H1 (cell line): ENCODE results near the gene FBXO28. TPM values are rescaled to one million over a fixed set of nuclear protein-coding genes. Genes with fewer than 3 reads are reported as not detected.

Experiments used
- BACH1 ChIP-seq: IDR thresholded peaks from 2 replicates; pipeline ENCODE4 v1.6.1; 2012; ENCODE audit warnings: low read length, improper control_type of control experiment
- CBX5 ChIP-seq: fragments of 300-800, 300-1000 bp; sonication (generic); IDR thresholded peaks from 2 replicates; pipeline ENCODE4 v1.7.1; 2016; ENCODE audit warnings: antibody characterized with exemption, low read length, low read depth
- CBX8 ChIP-seq: fragments of 300-800, 300-1000 bp; sonication (generic); IDR thresholded peaks from 2 replicates; pipeline ENCODE4 v1.7.1; 2016; ENCODE audit warnings: low read depth, low read length, borderline replicate concordance
- CEBPB ChIP-seq: IDR thresholded peaks from 2 replicates; pipeline ENCODE4 v1.6.1; 2012; ENCODE audit warnings: low read depth, low read length
- CHD2 ChIP-seq: IDR thresholded peaks from 2 replicates; pipeline ENCODE4 v1.6.1; 2012; ENCODE audit warnings: low read length, improper control_type of control experiment
- CREB1 ChIP-seq: IDR thresholded peaks from 2 replicates; pipeline ENCODE4 v1.6.1; 2012; ENCODE audit warnings: inconsistent platforms
- E2F6 ChIP-seq: IDR thresholded peaks from 2 replicates; pipeline ENCODE4 v1.6.1; 2012; ENCODE audit warnings: inconsistent platforms
- EP300 ChIP-seq, 2 experiments: IDR thresholded peaks; 1 replicate in 1 of 2; 2 replicates in 1 of 2; pipeline ENCODE4 v1.6.1; 2011 to 2012; ENCODE audit warnings: low read depth in 2 of 2, low read length in 2 of 2, mild to moderate bottlenecking in 2 of 2, borderline replicate concordance in 1 of 2, inconsistent platforms in 1 of 2, moderate library complexity in 1 of 2
- GTF2F1 ChIP-seq: IDR thresholded peaks from 2 replicates; pipeline ENCODE4 v1.6.1; 2012; ENCODE audit warnings: low read depth, low read length, improper control_type of control experiment, borderline replicate concordance
- HDAC2 ChIP-seq, 2 experiments: fragments of 300-600 bp in 1 of 2; sonication (generic) in 1 of 2; IDR thresholded peaks; 2 replicates each; pipeline ENCODE4 v1.6.1; 2011 to 2012; ENCODE audit warnings: low read depth in 2 of 2, low read length in 2 of 2, mild to moderate bottlenecking in 2 of 2, moderate library complexity in 2 of 2, borderline replicate concordance in 1 of 2, inconsistent platforms in 1 of 2
- JUN ChIP-seq: IDR thresholded peaks from 2 replicates; pipeline ENCODE4 v1.6.1; 2011; ENCODE audit warnings: low read depth, mild to moderate bottlenecking, improper control_type of control experiment, low read length
- MAFK ChIP-seq: IDR thresholded peaks from 2 replicates; pipeline ENCODE4 v1.6.1; 2012; ENCODE audit warnings: low read depth, mild to moderate bottlenecking, improper control_type of control experiment, low read length
- POLR2AphosphoS5 ChIP-seq: IDR thresholded peaks from 2 replicates; pipeline ENCODE4 v1.6.1; 2011; ENCODE audit warnings: low read depth, low read length
- RAD21 ChIP-seq, 2 experiments: IDR thresholded peaks in 1 of 2; conservative IDR thresholded peaks in 1 of 2; 2 replicates each; pipeline ENCODE4 v1.6.1; 2011; ENCODE audit warnings: low read depth in 2 of 2, low read length in 2 of 2, improper control_type of control experiment in 1 of 2, inconsistent platforms in 1 of 2, mild to moderate bottlenecking in 1 of 2, moderate library complexity in 1 of 2
- RFX5 ChIP-seq: IDR thresholded peaks from 2 replicates; pipeline ENCODE4 v1.6.1; 2011; ENCODE audit warnings: low read depth, low read length, improper control_type of control experiment, borderline replicate concordance
- SIN3A ChIP-seq, 2 experiments: IDR thresholded peaks in 1 of 2; conservative IDR thresholded peaks in 1 of 2; 2 replicates each; pipeline ENCODE4 v1.6.1; 2011 to 2012; ENCODE audit warnings: low read length in 2 of 2, improper control_type of control experiment in 1 of 2, low read depth in 1 of 2, mild to moderate bottlenecking in 1 of 2
- SIX5 ChIP-seq: IDR thresholded peaks from 2 replicates; pipeline ENCODE4 v1.6.1; 2011; ENCODE audit warnings: mild to moderate bottlenecking, low read depth, low read length
- SRF ChIP-seq: IDR thresholded peaks from 2 replicates; pipeline ENCODE4 v1.6.1; 2011; ENCODE audit warnings: mild to moderate bottlenecking, low read depth, low read length, moderate library complexity
- TCF12 ChIP-seq: IDR thresholded peaks from 2 replicates; pipeline ENCODE4 v1.6.1; 2011; ENCODE audit warnings: low read depth, mild to moderate bottlenecking, low read length
- YY1 ChIP-seq: IDR thresholded peaks from 2 replicates; pipeline ENCODE4 v1.6.1; 2011; ENCODE audit warnings: low read depth, mild to moderate bottlenecking, low read length
- polyA plus RNA-seq, 7 experiments: library from polyadenylated mRNA; depleted of rRNA in 3 of 7; stranded (reverse) in 5 of 7; unstranded in 2 of 7; fragments of >200 nt in 5 of 7; fragments of 200-250 nt in 2 of 7; gene quantifications; 1 replicate in 5 of 7; 2 replicates in 1 of 7; 4 replicates in 1 of 7; pipeline versions ENCODE4 v1.2.1 to v1.2.3, GENCODE V29; 2011 to 2013; ENCODE audit warnings: missing spikeins in 2 of 7, mixed read lengths in 2 of 7
- total RNA-seq: library from RNA; stranded (reverse); fragmentation: NEBNext Ultra II Directional; extraction: Animal tissue kit (Norgen Biotek cat#: 25700); gene quantifications from 2 replicates; pipeline ENCODE4 v1.2.1, GENCODE V29; 2021
- TF ChIP-seq, protein P1 (sequence below), 3 experiments: IDR thresholded peaks; 1 replicate in 2 of 3; 2 replicates in 1 of 3; pipeline versions ENCODE4 v1.5.1 to v1.6.1; 2011; ENCODE audit warnings: low read length in 3 of 3, mild to moderate bottlenecking in 3 of 3, inconsistent platforms in 2 of 3, low read depth in 1 of 3, moderate library complexity in 1 of 3; ENCODE audit not compliant: insufficient read depth in 1 of 3; ENCODE audit errors: control extremely low read depth in 1 of 3

FBXO28 gene
- total and polyA plus RNA-seq, 2 of the 8 experiments (the other 6 are each of a cell fraction or from before 2014, with no cell fraction given), result 10.3 to 42.5 TPM

GRCh38 chr1:224183591-224184312 lies 69.8 kb downstream of the FBXO28 start (continued):
- TF ChIP-seq RFX5 (no peak), MAFK (no peak), EP300 (IDR thresholded peaks at IDR 0.05; ENCODE audit: borderline replicate concordance in 1 of 2, low read depth in 2 of 2, low read length in 2 of 2) (no peak), YY1 (no peak), SIX5 (no peak), SIN3A (conservative IDR thresholded peaks at IDR 0.05 in 1 of 2, IDR thresholded peaks at IDR 0.05 in 1 of 2; ENCODE audit: low read depth in 1 of 2, low read length in 2 of 2) (0 out of 4 replicates have a peak, but pooled peaks of 1 of the 2 experiments have one; percentile 4), CEBPB (no peak), TCF12 (no peak), POLR2AphosphoS5 (peak; percentile 11; the same call in 1 of the 2 replicates), CHD2 (no peak), BACH1 (no peak; the same call in 1 of the 2 replicates), HDAC2 (IDR thresholded peaks at IDR 0.05; ENCODE audit: borderline replicate concordance in 1 of 2, low read depth in 2 of 2, low read length in 2 of 2) (no peak), E2F6 (no peak), JUN (no peak), CREB1 (no peak), CBX5 (no peak), GTF2F1 (no peak), SRF (peak; percentile 61), RAD21 (IDR thresholded peaks at IDR 0.05 in 1 of 2, conservative IDR thresholded peaks at IDR 0.05 in 1 of 2; ENCODE audit: low read depth in 2 of 2, low read length in 2 of 2) (peak in 1 of 2 experiments; percentile 7; a peak in 1 of 4 replicates), CBX8 (no peak)
- TF ChIP-seq, protein P1, sequence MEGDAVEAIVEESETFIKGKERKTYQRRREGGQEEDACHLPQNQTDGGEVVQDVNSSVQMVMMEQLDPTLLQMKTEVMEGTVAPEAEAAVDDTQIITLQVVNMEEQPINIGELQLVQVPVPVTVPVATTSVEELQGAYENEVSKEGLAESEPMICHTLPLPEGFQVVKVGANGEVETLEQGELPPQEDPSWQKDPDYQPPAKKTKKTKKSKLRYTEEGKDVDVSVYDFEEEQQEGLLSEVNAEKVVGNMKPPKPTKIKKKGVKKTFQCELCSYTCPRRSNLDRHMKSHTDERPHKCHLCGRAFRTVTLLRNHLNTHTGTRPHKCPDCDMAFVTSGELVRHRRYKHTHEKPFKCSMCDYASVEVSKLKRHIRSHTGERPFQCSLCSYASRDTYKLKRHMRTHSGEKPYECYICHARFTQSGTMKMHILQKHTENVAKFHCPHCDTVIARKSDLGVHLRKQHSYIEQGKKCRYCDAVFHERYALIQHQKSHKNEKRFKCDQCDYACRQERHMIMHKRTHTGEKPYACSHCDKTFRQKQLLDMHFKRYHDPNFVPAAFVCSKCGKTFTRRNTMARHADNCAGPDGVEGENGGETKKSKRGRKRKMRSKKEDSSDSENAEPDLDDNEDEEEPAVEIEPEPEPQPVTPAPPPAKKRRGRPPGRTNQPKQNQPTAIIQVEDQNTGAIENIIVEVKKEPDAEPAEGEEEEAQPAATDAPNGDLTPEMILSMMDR (IDR thresholded peaks at IDR 0.05; ENCODE audit: control extremely low read depth in 1 of 3, insufficient read depth in 1 of 3, low read depth in 1 of 3, low read length in 3 of 3), result no peak
